ENCODE measurements around the gene CLRN1. TPM values are rescaled to one million over a fixed set of nuclear protein-coding genes. Genes with fewer than 3 reads are reported as not detected.

The CLRN1 gene
- total and polyA plus RNA-seq, 10 donors = not detected

- no peaks in the 10 kb centered on the region for H3K4me1 ChIP-seq
- H3K27me3 ChIP-seq (replicated peaks in 1 of 7) = no peaks in the 10 kb centered on the region
- no peaks in the 10 kb centered on the region for H3K36me3 ChIP-seq
- H3K9me3 ChIP-seq = no peaks in the 10 kb centered on the region
- no peak for TF ChIP-seq POLR2AphosphoS5 (IDR thresholded peaks at IDR 0.05)
- TF ChIP-seq POLR2A (IDR thresholded peaks at IDR 0.05) = no peak
- intact Hi-C loops (cut with DNase I; ENCODE audit: low total_unique reads) = no loop called here
- H3K27ac ChIP-seq = peak overlapping the region in 2 of 8 donors; percentile 33 to 62
- H3K4me3 ChIP-seq = no peak overlapping the region
- 11 to 21% (median 12%) methylated on average over 2 of the region's 2 CpGs for WGBS, 5 donors
- DNase-seq = no peak
These were observed 73.4 kb downstream of the CLRN1 start for GRCh38 chr3:150899141-150899540.

GRCh38 chr3:150898046-150898754 lies 74.3 kb downstream of the CLRN1 start:
- H3K27me3 ChIP-seq (replicated peaks in 1 of 7) = no peaks in the 10 kb centered on the region
- H3K36me3 ChIP-seq = no peaks in the 10 kb centered on the region
- H3K27ac ChIP-seq = no peak overlapping the region
- 73 to 89% (median 78%) methylated on average over 3 of the region's 3 CpGs for WGBS, 5 donors
- TF ChIP-seq POLR2A (IDR thresholded peaks at IDR 0.05) = no peak
- no peak for TF ChIP-seq POLR2AphosphoS5 (IDR thresholded peaks at IDR 0.05)
- TF ChIP-seq CTCF (IDR thresholded peaks at IDR 0.05 in 8 of 11, conservative IDR thresholded peaks at IDR 0.05 in 3 of 11) = no peak
- intact Hi-C loops (cut with DNase I; ENCODE audit: low total_unique reads) = no loop called here
- no peaks in the 10 kb centered on the region for H3K9me3 ChIP-seq
- H3K4me3 ChIP-seq = no peak overlapping the region
- DNase-seq = no peak
- H3K4me1 ChIP-seq = no peaks in the 10 kb centered on the region

GRCh38 chr3:150897592-150897991 lies 74.9 kb downstream of the CLRN1 start:
- no peak for DNase-seq
- H3K27me3 ChIP-seq (replicated peaks in 1 of 7) = no peaks in the 10 kb centered on the region
- intact Hi-C loops (cut with DNase I; ENCODE audit: low total_unique reads) = no loop called here
- no peaks in the 10 kb centered on the region for H3K36me3 ChIP-seq
- TF ChIP-seq CTCF (IDR thresholded peaks at IDR 0.05 in 8 of 11, conservative IDR thresholded peaks at IDR 0.05 in 3 of 11) = no peak
- no peak for TF ChIP-seq POLR2AphosphoS5 (IDR thresholded peaks at IDR 0.05)
- no peak for TF ChIP-seq POLR2A (IDR thresholded peaks at IDR 0.05)
- WGBS, 5 donors = 74 to 95% (median 90%) methylated on average over 3 of the region's 3 CpGs
- no peaks in the 10 kb centered on the region for H3K4me1 ChIP-seq
- no peaks in the 10 kb centered on the region for H3K9me3 ChIP-seq
- no peak overlapping the region for H3K4me3 ChIP-seq
- H3K27ac ChIP-seq = no peak overlapping the region

GRCh38 chr3:150890831-150891230 lies 81.7 kb downstream of the CLRN1 start:
- H3K4me1 ChIP-seq = peaks cover 0 to 4% (median 0%) of the 10 kb centered on the region in 6 donors
- peak; percentile 76 for DNase-seq
- H3K4me3 ChIP-seq = peak overlapping the region in 2 of 8 donors; percentile 14 to 26
- H3K9me3 ChIP-seq = peaks cover 0 to 4% (median 0%) of the 10 kb centered on the region in 8 donors
- peak overlapping the region in 7 of 8 donors; percentile 25 to 89 (median 83) for H3K27ac ChIP-seq
- no peaks in the 10 kb centered on the region for H3K36me3 ChIP-seq
- intact Hi-C loops (cut with DNase I; ENCODE audit: low total_unique reads) = no loop called here
- WGBS, 5 donors = 84 to 93% (median 88%) methylated on average over 9 of the region's 9 CpGs
- no peak for TF ChIP-seq POLR2AphosphoS5 (IDR thresholded peaks at IDR 0.05)
- TF ChIP-seq POLR2A (IDR thresholded peaks at IDR 0.05) = no peak
- no peak for TF ChIP-seq CTCF (IDR thresholded peaks at IDR 0.05 in 8 of 11, conservative IDR thresholded peaks at IDR 0.05 in 3 of 11)
- no peaks in the 10 kb centered on the region for H3K27me3 ChIP-seq (replicated peaks in 1 of 7)
